AG09309 (cell line): Measurements from ENCODE around the gene TICAM1.
"Not testable (repeated sequence)": the region's sequence is repeated elsewhere in the genome, so short reads cannot be mapped to it uniquely, and the experiment has no call there.

Experiments used
- DNase-seq: peaks from one replicate; pipeline ENCODE4 v3.0.0-alpha.2; 2010; ENCODE audit warnings: low read depth
- H3K4me3 ChIP-seq: 2 replicates; pipeline ENCODE4 v1.5.1; 2011; ENCODE audit warnings: mild to moderate bottlenecking, low read depth, low read length, moderate library complexity; ENCODE audit not compliant: control insufficient read depth
- TF ChIP-seq, protein P1 (sequence below): IDR thresholded peaks from 2 replicates; pipeline ENCODE4 v1.5.1; 2011; ENCODE audit warnings: mild to moderate bottlenecking, low read depth, low read length, inconsistent platforms; ENCODE audit not compliant: insufficient read depth, control insufficient read depth; ENCODE audit errors: missing control alignments

The TICAM1 gene

DNA sequence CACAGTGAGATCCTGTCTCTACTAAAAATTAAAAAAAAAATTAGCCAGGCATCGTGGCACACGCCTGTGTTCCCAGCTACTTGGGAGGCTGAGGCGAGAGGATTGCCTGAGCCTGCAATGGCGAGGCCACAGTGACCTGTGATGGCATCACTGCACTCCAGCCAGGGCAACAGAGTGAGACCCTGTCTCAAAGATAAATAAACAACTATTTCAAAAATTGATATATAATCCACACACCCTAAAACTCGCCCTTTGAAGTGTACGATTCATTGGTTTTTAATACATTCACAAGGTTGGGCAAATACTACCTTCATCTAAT, 12.1 kb upstream of the TICAM1 start:
- no peak for DNase-seq
- TF ChIP-seq, protein P1, sequence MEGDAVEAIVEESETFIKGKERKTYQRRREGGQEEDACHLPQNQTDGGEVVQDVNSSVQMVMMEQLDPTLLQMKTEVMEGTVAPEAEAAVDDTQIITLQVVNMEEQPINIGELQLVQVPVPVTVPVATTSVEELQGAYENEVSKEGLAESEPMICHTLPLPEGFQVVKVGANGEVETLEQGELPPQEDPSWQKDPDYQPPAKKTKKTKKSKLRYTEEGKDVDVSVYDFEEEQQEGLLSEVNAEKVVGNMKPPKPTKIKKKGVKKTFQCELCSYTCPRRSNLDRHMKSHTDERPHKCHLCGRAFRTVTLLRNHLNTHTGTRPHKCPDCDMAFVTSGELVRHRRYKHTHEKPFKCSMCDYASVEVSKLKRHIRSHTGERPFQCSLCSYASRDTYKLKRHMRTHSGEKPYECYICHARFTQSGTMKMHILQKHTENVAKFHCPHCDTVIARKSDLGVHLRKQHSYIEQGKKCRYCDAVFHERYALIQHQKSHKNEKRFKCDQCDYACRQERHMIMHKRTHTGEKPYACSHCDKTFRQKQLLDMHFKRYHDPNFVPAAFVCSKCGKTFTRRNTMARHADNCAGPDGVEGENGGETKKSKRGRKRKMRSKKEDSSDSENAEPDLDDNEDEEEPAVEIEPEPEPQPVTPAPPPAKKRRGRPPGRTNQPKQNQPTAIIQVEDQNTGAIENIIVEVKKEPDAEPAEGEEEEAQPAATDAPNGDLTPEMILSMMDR = no peak
- H3K4me3 ChIP-seq = no peak overlapping the region

DNA sequence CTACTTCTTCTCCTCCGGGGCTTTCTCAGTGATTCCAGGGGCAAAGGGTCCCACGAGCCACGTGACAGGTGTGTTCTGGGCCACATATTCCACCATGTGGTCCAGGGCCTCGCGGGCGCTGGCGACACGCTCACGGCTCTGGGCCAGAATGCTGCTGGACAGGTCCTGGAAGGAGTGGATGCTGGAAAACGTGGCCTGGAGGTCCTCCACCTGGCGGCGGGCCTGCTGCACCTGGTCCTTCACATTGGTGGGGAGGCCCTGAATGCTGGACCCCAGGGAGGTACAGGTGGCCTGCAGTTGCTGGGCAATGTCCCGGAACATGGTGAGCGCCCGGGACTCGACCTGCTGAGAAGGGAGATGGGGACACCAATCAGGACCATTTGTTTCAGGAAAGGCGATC, 7.7 kb upstream of the TICAM1 start:
- no peak for DNase-seq
- TF ChIP-seq, protein P1 = no peak

DNA sequence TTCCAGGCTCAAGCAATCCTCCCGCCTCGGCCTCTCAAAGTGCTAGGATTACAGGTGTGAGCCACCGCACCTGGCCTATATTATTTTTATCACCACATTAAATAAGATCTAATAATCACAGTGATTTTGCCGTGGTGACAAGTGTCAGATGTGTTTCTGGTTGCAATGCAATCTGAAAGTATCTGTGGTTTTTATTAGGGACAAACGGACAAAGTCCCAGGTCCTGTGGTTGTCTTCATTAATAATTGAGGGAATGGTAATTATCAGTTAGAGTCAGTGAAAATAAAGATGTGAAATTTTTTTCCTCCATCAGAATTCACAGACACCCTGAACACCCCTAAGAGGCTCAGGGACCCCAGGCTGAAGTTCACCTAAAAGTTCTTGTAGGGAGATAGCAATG, 1.3 kb upstream of the TICAM1 start:
- no peak overlapping the region for H3K4me3 ChIP-seq
- DNase-seq = no peak
- TF ChIP-seq, protein P1 = no peak

More for the DNA sequence above, 7.7 kb upstream of the TICAM1 start:
- H3K4me3 ChIP-seq = no peak overlapping the region

DNA sequence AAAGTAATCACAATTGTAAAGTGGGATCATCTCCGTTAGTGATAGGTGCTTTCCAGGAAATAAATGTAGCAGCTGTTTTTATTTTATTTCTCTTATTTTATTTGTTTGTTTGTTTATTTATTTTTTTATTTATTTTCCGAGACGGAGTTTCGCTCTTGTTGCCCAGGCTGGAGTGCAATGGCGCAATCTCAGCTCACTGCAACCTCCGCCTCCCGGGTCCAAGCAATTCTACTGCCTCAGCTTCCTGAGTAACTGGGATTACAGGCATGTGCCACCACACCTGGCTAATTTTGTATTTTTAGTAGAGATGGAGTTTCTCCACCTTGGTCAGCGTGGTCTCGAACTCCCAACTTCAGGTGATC, 448 bp upstream of the TICAM1 start:
- DNase-seq = not testable (repeated sequence)
- peak overlapping the region; percentile 89 for H3K4me3 ChIP-seq

DNA sequence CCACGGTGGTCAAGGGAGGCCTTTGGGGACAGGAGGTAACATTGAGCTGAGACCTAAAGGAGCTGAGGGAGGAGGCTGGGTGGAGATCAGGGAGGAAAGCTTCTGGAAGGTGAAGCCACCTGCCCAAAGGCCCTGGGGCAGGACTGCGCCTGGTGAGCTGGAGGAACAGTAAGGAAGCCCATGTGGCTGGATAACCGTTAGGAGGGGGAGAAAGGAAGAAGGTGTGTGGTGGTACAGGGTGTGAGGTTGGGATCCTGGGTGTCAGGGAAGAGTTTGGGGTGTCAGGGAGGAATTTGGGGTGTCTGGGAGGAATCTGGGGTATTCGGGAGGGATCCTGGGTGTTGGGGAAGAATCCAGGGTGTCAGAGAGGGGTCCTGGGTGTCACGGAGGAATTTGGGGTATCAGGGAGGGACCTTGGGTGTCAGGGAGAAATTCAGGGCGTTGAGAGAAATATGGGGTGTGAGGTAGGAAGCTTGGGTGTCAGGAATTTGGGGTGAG, 695 bp downstream of the TICAM1 start:
- no peak for DNase-seq
- TF ChIP-seq, protein P1 = no peak
- H3K4me3 ChIP-seq = peak overlapping the region; percentile 89

DNA sequence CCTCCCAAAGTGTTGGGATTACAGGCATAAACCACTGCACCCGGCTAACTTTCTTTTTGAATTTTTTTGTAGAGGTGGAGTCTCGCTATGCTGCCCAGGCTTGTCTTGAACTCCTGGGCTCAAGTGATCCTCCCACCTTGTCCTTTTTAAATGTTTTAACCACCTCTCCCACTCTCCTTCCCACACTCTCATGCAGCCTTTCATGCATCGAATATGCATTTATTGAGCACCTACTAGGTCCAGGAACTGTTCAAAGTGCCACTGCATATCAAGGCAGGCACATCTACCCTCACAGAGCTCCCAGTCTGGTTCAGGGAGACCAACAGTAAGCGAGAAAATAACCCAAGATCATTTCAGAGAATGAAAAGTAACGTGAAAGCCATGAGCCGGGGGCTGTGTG, 1.2 kb downstream of the TICAM1 start:
- peak overlapping the region; percentile 89 for H3K4me3 ChIP-seq
- no peak for DNase-seq
- TF ChIP-seq, protein P1 = no peak

DNA sequence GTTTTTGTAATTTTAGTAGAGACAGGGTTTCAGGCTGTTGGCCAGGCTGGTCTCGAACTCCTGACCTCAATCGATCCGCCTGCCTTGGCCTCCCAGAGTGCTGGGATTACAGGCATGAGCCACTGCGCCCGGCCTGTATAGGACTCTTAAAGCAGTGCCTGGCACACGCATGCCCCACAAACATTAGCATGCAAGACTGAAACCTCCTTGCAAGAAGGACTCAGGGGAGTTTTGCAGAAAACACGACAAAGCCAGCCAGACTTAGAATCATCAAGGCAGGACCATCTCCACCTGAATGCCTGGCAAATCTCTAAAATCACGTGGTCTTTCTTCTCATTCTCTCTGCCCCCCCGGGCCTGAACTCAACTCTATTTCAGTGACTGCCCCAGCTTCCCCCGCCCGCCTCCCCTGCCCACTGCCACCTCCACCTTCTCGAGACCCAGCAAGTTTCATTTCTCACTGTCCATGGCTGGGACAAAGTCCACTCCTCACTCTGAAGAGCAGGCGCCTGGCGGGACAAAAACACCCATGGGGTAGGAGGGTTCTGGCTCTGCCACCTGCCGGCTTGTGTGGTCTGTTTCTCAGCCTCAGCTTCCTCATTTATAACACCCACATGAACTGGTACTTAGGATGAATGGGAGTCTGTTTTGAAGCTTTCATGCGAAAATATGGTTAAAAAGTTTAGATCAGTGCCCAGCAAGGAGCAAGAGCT, 2.4 kb downstream of the TICAM1 start:
- H3K4me3 ChIP-seq = no peak overlapping the region
- TF ChIP-seq, protein P1 = no peak
- DNase-seq = no peak
